Left renal pelvis (tissue), 4 donors: ENCODE measurements around the gene SPATA46. TPM values are rescaled to one million over a fixed set of nuclear protein-coding genes. Genes with fewer than 3 reads are reported as not detected.
"Not testable (repeated sequence)": the region's sequence is repeated elsewhere in the genome, so short reads cannot be mapped to it uniquely, and the experiment has no call there.

Source experiments
- DNase-seq, 4 donors: peaks; one replicate each; pipeline ENCODE4 v3.0.0-alpha.2; 2013; ENCODE audit warnings: low read depth in 4 of 4, low spot score in 3 of 4
- polyA plus RNA-seq, 4 donors: library from polyadenylated mRNA; unstranded; fragments of 120-200 nt; gene quantifications; one replicate each; pipeline ENCODE4 v1.2.1, GENCODE V29; 2013; ENCODE audit not compliant: insufficient read length in 4 of 4

SPATA46 gene, protein sequence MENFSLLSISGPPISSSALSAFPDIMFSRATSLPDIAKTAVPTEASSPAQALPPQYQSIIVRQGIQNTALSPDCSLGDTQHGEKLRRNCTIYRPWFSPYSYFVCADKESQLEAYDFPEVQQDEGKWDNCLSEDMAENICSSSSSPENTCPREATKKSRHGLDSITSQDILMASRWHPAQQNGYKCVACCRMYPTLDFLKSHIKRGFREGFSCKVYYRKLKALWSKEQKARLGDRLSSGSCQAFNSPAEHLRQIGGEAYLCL
- 1 to 10 TPM in 2 of 4 donors, under 1 TPM in 2; 0.08 to 3.8 (median 1.8) TPM for polyA plus RNA-seq

DNA sequence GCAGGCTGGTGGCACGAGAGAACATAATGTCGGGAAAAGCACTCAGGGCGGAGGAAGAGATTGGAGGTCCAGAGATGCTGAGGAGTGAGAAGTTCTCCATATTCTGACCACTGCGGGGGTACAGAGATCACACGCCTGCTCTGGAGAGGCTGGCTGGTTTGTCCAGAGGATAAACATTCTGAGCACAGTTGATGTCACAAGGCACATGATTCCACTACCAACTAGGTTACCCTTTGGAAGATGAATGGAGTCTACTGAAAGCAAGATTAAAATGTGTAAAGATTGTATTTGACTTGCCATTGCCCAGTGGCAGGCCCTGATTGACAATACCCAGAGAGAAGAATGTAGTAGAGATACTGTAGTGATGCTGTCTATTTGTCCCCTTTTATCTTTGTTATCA is at the start of gene SPATA46:
Gene SPATA46 (minus strand): TSS at position 164 of the 400 bp plus-strand sequence. CDS start 64 bp downstream, at position 100.
- DNase-seq = no peak

DNA sequence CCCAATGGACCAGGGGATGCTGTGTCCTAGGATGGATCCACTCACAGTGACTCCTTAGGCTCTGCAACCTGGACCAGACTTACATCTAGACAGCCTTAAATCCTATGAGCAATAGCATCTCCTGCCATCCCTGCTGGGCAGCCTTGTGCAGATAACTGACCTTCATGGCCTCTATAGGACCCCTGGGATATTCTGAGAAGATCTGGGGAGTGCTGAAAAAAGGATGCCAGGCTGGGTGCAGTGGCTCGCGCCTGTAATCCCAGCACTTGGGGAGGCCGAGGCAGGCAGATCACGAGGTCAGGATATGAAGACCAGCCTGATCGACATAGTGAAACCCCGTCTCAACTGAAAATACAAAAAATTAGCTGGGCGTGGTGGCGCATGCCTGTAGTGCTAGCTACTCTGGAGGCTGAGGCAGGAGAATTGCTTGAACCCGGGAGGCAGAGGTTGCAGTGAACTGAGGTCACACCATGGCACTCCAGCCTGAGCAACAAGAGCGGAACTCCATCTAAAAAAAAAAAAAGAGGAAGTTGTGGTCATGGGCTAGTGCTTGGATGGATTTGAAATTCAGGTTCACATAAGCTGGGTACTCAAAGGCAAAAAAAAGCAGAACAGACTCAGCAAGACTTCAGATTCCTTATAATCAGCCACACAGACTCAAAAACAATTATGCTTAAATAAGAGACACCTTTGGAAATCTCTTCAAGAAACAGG is 46.2 kb upstream of the SPATA46 start:
- no peak for DNase-seq

DNA sequence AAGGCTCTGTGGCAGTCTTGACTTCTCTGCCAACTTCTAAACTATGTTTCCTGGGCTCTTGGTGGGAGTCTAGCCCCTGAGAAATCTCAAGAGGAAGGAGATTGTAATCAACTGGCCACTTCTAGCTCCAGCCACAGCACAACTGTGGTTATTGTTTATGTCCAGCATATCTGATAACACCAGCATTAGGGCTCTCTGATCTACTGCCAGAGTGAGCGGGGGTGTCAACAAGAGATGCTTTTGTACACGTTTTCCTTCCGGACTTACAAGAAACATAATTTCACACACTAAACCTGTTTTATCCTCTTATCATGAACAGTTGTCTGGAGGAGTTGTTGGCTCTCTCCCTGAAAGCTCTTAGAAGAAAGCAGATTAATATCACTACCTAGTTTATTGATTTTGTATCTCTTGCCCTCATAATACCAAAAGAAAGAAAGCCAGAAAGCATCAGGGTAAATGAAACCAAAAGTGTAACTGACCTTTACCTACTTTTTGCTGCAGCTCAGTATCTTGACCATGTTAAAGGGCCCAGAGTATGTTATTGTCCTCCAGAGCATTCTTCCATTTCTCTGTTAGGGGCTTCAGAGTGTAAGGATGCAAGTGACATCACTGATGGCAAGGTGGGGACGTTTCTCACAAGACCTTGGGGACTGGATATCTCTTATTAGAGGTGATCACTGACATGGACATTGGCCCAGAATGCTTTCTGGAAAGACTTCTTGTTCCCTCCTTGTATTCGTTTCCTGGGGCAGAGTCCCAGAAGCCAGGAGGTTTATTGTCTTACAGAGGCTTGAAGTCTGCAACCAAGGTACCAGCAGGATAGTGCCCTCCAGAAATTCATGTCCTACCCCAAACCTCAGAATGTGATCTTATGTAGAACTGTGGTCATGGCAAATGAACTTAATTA is 44.9 kb upstream of the SPATA46 start:
- DNase-seq = no peak

DNA sequence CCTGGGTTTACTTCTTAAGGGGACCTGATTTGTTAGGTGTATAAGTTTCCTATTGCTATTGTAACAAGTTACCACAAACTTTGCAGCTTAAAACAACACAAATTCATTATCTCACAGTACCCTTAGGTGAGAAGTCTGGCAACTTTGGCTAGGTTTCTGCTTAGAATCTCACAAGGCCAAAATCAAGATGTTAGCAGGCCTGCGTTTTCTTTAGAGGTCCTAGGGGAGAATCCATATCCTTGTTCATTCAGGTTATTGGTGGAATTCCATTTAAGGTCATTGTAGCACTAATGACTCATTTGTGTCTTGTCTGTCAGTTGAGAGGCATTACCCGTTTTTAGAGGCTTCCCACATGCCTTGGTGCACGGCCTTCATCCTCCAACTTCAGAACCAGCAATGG is 43.5 kb upstream of the SPATA46 start:
- DNase-seq = no peak

DNA sequence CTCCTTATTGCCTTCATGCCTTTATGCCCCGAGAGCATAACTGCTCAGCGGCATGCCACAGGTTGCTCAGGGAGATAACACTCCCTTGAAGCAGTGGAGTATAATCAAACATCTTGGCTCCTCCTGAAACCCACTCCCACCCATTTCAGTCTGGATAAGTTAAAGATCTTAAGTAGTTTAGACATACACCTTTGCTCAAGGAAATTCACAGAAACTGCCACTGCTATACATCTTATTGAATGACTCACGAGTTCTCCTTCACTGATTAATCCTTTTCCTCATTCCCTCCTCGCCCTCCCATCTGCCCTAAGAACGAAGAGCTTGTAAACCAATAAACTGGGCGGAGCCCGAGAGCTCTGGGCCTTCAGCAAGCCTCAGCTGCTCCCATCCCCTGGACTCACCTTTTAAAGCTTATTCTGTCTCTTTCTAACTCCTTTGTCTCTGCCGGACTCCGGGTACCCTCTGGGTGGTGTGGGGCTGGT is 42.8 kb upstream of the SPATA46 start:
- DNase-seq = not testable (repeated sequence)

DNA sequence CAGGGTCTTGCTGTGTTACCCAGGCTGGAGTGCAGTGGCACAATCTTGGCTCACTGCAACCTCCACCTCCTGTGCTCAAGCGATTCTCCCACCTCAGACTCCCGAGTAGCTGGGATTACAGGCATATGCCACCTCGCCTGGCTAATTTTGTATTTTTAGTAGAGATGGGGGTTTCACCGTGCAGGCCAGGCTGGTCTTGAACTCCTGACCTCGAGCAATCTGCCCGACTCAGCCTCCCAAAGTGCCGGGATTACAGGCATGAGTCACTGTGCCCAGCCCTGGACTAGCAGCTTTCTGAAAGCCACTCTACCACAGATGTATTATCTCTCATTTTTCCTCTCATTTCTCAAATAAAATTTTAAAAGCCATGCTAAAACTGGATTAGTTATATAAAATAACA is 41.9 kb upstream of the SPATA46 start:
- not testable (repeated sequence) for DNase-seq

DNA sequence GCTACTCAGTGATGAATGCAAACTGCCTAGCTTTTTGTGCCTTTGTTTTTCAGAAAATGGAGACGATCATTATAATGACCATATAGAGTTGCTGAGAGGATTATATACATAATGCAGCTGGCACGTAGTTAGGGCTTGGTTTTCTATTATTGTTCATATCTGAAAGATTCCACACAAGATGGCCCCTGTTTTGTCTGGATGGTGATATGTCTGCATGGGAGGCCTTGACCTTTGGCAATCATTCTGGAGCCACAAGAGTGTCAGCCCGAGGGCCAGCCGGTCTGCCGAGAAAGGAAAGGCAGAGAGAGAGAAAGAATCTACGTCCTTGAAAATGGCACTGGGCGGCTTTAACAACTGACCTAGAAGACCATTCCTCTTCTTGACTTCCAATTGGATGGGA is 41.0 kb upstream of the SPATA46 start:
- DNase-seq = no peak

DNA sequence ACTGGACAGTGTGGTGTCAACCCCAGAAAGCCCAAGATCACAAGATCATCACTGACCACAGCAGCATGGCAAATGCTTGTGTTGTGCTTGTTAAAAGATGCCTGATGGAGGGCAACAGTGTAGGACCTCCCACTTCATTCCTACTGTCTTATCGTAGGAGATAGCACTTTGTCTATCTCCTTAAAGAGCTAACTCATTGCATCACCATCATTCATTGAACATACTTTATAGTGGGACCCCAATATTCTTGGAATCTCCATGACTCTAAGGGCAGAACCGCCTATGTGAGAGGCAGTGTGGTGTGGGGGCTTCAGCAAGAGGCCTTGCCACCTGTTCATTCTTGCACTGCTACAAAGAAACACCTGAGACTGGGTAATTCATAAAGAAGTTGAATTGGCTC is 40.3 kb upstream of the SPATA46 start:
- DNase-seq = no peak

DNA sequence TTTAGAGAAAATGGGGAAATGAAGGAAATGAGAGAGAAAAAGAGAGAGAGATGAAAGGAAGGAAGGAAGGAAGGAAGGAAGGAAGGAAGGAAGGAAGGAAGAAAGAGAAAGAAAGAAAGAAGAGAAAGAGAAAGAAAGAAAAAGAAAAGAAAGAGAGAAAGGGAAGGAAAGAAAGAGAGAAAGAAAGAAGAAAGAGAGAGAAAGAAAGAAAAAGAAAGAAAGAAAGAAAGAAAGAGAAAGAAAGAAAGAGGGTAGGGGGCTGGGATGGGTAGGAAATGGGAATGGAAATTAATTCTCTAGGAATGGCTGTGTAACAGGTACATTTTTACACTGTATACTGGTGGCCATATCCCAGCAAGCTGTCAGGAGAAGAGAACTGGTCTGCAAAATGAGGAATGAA is 39.6 kb upstream of the SPATA46 start:
- DNase-seq = no peak

DNA sequence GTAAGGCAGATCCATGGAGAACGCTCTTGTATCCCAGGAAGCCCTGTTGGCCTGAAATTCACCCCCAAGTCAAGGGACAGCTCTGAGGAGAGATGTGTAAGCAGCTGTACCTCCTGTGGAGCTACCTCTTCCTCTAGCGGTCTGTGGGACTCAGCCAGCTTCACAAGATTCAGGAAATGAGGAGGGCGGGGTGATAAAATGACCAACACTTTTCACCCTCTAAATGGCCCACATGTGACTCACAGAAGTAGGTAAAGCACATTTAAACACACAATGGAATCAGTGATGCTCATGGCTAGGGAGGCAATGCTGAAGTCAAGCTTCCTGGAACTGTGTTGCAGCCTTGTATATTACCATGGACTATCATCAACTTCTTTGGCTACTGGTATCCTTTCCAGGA is 35.3 kb upstream of the SPATA46 start, which contains the start of gene SH2D1B:
Gene SH2D1B (minus strand): TSS at position 135 of the 400 bp plus-strand sequence. CDS start 120 bp downstream, at position 15.
- no peak for DNase-seq

DNA sequence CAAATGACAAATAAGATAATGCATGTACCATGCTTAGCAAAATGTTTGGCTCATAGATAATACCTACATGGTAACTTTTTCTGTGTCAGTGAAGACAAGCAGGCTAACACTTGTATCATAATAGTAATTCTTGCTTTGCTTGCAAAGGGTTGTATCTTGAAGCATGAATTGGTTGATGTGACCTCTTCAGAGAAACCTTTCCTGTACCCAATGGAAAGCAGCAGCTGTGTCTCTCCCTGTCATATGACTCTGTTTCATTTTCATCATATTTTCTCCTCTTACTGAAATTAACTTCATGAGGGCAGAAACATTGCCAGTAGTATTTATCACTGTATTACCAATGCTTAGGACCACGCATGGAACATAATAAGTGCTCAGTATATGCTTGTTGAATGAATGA is 30.9 kb upstream of the SPATA46 start:
- no peak for DNase-seq

DNA sequence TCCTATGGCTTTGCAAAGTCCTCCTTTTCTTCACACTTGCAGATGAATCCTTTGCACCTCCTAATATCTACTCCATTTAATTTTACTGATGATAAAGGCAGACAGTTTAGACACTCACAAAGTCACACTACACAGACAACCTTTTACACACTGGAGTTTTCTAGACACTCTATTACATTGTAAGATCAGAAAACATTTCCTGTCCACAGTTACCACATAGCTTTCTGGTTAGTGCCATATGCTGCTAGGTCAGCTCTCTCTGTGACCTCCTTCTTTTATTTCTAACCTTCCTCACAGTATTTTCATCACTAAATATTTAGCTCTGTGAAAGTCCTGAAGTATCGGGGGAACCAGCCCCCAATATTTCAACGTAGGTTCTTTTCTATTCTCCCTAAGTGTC is 30.2 kb upstream of the SPATA46 start:
- DNase-seq = no peak

DNA sequence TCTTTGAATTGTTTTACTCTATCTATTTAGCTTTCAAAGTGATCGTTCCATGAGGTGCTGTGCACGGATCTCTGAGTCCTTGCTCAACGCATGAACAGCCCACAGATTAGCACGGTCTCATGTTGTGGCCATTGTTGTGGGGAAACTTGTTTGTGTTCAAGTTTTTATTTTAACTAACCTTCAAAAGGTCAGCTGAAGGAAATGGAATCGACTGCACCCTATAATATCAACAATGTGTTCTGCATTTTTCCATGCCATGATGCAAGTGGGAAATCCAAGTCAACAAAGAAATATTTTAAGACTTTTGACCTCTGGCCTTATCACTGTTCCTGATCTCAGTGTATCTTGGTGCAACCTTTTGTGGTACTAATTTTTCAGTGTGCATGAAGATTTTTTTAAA is 29.1 kb upstream of the SPATA46 start:
- no peak for DNase-seq

DNA sequence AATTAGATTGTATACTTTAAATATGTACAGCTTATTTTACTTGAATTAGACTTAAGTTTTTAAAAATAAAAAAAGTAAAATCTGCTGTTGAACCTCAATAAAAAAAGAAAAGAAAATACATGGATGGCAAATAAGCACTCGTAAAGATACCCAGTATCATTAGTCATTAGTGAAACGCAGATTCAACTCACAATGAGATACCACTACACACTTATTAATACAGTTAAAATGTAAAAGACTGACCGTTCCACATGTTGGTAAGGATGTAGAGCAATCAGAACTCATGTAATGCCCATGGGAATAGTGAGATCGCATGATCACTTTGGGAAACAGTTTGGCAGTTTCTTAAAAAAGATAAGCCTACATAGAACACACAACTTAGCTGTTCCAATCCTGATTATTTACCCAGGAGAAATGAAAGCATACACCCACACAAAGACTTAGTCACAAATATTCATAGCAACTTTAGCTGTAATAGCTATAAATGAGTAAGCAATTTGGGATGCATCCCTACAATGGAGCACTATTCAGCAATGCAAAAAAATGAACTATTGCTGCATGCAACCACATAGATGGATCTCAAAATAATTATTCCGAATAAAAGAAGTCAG is 28.0 kb upstream of the SPATA46 start:
- no peak for DNase-seq

DNA sequence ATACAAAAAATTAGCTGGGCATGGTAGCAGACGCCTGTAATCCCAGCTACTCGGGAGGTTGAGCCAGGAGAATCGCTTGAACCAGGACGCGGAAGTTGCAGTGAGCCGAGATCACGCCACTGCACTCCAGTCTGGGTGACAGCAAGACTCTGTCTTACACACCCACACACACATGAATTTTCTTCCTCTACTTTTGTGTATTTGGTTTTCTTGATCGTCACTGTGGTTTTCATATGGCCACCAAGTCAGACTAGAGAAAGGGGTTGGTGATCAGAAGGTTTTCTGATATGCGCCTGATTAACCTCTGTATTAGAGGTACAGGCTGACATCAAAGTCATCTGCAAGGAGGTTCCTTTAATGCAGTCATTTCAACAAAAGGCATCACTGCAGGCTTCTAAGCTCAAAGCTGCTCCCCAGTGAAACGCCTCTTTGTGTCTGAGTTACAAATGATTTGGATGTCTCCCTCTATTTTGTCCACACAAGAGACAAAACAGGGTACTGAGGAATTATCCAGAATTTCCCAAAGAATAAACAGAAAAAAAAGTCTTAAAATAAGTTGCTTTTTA is 24.2 kb upstream of the SPATA46 start:
- no peak for DNase-seq

DNA sequence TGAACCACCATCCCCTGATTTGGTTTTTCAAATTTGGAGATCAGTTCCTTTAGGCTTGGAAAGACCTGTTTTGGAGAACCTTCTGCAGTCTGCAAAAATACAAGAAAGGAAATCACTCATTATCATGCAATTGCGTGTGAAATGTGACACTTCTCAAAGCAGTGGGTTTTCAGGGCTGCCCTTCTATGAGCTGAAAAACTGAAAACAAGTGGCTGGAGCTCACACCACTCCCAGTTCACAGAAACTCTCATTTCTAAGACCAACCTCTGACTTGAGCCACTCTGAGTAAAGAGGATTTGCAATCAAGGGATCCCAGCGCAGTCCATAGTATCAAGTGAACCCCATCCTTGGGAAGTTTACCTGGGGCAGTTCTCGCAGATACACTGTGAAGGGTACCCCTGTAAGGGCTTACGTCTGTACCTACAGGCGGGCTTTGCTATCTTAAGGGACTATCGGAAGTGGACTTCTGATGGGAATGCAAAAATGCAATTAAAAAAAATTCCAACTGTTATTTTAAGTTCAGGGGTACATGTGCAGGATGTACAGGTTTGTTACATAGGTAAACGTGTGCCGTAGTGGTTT is 22.4 kb upstream of the SPATA46 start:
- DNase-seq = no peak

DNA sequence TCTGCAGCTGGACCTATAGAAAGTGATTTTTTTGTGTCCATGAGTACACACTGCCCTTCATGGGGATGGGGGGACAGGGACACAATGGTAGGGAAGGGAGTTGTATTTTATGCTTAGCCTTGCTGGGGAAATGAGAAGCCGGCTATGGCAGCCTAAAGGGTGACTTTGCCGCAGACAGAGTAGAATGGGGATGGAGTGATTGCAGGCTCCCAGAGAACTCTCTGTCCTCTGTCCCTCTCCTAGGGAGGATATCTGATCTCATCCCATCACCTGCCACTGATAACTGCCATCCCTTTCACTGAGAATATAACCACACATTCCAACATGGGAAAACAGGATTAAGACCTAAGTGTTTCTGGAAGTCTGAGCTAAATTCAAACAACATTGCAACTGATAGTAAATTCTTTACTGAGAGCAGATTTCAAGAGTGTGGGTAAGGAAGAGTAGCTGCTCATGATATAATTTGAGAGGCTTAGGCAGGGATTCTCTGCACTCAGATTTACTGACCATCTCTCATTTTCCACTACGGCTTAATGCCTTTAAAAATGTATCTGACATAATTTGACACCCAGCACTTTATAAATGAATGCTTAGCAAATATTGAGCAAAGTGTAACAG is 21.4 kb upstream of the SPATA46 start:
- no peak for DNase-seq

DNA sequence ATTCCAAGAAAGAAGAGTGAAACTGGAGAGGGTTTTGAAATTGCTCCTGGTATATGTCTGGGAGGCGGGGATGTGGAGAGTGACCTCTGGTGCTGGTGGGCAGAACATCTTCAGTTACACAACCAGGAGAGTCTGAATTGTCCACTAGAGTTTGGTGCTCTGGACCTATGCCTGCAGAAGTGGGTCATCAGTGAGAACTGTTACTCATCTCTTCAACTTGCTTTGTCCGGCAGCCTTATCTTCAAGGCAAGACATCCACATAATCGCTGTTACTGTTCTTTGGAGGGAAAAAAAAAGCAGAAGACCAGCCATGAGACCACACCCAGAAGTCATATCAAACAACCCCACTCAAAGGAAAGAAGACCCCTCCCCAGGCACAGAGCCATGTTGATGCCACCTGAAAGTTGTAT is 20.4 kb upstream of the SPATA46 start:
- no peak for DNase-seq

DNA sequence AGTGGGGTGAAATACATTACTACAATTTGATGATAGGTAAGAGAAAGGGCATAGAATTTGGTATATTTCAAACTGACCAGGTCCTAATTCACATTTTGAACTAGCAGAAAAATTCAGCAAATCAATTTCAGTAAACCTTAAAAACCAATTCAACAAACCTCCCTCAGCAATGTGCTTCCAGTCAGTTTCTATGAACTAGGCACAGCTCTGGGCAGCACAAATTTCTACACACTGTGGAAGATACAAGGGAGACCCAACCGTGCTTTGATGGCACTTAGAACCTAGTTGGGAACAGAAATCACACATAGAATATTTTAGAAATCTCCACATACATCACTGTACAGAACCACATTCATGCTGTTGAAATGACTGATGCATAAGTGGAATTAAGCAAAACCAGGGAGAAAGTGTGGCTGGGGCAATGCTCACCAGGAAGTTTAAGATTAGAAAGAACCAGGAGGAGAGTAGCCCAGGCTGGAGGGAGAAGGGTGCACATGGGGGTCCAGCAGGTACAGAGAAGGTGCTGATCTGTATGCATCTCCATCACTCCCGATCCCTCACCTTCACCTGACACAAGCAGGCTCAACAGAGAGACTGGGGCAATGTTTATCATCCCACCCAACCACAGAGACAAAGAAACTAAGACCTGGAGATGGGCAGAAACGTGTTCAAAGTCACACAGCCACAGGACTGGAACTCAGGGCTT is 19.7 kb upstream of the SPATA46 start:
- DNase-seq = no peak
